Measurements from ENCODE around the gene CTAGE9. TPM values are rescaled to one million over a fixed set of nuclear protein-coding genes. Genes with fewer than 3 reads are reported as not detected.

CTAGE9 gene, protein sequence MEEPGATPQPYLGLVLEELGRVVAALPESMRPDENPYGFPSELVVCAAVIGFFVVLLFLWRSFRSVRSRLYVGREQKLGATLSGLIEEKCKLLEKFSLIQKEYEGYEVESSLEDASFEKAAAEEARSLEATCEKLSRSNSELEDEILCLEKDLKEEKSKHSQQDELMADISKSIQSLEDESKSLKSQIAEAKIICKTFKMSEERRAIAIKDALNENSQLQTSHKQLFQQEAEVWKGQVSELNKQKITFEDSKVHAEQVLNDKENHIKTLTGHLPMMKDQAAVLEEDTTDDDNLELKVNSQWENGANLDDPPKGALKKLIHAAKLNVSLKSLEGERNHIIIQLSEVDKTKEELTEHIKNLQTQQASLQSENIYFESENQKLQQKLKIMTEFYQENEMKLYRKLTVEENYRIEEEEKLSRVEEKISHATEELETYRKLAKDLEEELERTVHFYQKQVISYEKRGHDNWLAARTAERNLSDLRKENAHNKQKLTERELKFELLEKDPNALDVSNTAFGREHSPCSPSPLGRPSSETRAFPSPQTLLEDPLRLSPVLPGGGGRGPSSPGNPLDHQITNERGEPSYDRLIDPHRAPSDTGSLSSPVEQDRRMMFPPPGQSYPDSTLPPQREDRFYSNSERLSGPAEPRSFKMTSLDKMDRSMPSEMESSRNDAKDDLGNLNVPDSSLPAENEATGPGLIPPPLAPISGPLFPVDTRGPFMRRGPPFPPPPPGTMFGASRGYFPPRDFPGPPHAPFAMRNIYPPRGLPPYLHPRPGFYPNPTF
- not detected in 5 replicates for total RNA-seq (2022; extraction: Qiagen RNA extraction)

DNA sequence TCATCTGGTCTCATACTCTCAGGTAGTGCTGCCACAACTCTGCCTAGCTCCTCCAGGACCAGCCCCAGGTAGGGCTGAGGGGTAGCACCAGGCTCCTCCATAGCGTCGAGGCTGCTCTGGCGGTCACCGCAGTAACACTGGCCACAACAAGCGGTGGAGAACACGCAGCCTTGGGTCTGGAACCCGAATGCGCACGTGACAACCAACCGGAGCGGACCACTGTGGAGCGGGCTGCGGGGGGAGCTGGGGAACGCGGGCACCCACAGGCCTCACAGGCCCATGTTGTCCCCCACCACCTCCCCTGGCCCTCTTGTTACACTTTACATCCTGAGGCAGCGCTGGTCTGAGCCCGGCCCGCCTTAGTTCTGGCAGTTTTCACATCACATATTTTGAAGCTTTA lies at the start of gene CTAGE9:
TSS of gene CTAGE9 (minus strand) at position 101 of the 400 bp plus-strand sequence. CDS start at position 101, 0 bp downstream.

Other genes with a start within 250 kb of the CTAGE9 start
- not detected in 5 replicates for gene ARG1, start 137.8 kb downstream of the CTAGE9 start, total RNA-seq (2022; extraction: Qiagen RNA extraction)
- 5.4 to 8.1 TPM (median 7.5 TPM) in 5 replicates for gene MED23, start 82.8 kb downstream of the CTAGE9 start, total RNA-seq (2022; extraction: Qiagen RNA extraction)
- gene ENPP3, start 73.7 kb downstream of the CTAGE9 start, total RNA-seq (2022; extraction: Qiagen RNA extraction): 0.18 TPM in 1 of 5 replicates, not detected in the others
- not detected in 5 replicates for gene OR2A4, start 9.6 kb downstream of the CTAGE9 start, total RNA-seq (2022; extraction: Qiagen RNA extraction)
- 1.3 to 2.0 TPM (median 1.6 TPM) in 5 replicates for gene ENPP1, start 97.0 kb upstream of the CTAGE9 start, total RNA-seq (2022; extraction: Qiagen RNA extraction)
- gene CCN2, start 240.4 kb upstream of the CTAGE9 start, total RNA-seq (2022; extraction: Qiagen RNA extraction): 158 to 285 TPM (median 207 TPM) in 5 replicates

All from A549 treated with dexamethasone at 1 μM for 4 hours (cell line).